ENCODE measurements around the gene ZNF768.

Gene ZNF768

DNA sequence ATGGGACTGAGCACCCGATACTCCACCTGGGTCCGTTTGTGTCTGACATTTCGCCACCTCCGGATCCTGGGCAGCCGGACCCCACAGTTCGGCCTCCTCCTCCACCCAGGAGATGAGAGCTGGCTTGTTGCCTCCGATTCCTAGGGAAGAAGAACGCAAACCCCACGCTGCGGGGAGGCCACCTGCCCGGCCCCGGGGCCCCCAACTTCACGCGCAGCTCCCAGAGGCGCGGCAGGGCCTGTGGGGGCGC lies 31.3 kb upstream of the ZNF768 start:
- H3K36me3 ChIP-seq = peaks cover 39% of the 10 kb centered on the region
- peak overlapping the region; percentile 91 for H3K4me2 ChIP-seq
- H3K27me3 ChIP-seq = peaks cover 33% of the 10 kb centered on the region
- H3K9ac ChIP-seq = peak overlapping the region; percentile 98
- no peak for TF ChIP-seq Cebpa-rat (IDR thresholded peaks at IDR 0.05)
- H3K27ac ChIP-seq = peak overlapping the region; percentile 95
- H3K4me3 ChIP-seq = peak overlapping the region; percentile 95
- no peaks in the 10 kb centered on the region for H3K9me3 ChIP-seq
- H3K4me1 ChIP-seq = peaks cover 52% of the 10 kb centered on the region
- peaks cover 26% of the 10 kb centered on the region; the same call in 1 of the 2 replicates for H4K20me1 ChIP-seq

DNA sequence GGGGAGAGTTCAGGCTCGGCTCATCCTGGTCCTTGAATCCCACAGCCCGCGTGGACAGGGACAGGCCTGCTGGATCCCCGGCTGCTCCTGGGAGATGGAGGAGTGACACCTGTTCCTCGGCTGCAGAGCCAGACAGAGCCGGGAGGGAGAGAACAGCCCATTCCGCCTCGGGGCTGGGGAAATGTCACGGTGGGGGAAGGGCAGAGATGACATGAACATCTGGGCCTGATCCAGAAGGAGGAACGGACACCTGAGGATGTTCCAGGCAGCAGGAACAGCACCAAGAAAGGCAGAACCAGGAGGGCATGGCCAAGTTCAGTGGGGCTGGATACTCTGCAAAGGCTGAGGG lies 29.7 kb upstream of the ZNF768 start:
- peaks cover 20% of the 10 kb centered on the region for H3K27me3 ChIP-seq
- H3K4me1 ChIP-seq = peaks cover 41% of the 10 kb centered on the region
- H3K27ac ChIP-seq = no peak overlapping the region
- peak overlapping the region; percentile 91 for H3K4me2 ChIP-seq
- H3K9me3 ChIP-seq = no peaks in the 10 kb centered on the region
- H3K9ac ChIP-seq = peak overlapping the region; percentile 98; the same call in 1 of the 2 replicates
- no peak overlapping the region for H3K4me3 ChIP-seq
- peaks cover 44% of the 10 kb centered on the region for H3K36me3 ChIP-seq
- H4K20me1 ChIP-seq = peaks cover 29% of the 10 kb centered on the region; the same call in 1 of the 2 replicates
- TF ChIP-seq Cebpa-rat (IDR thresholded peaks at IDR 0.05) = no peak

DNA sequence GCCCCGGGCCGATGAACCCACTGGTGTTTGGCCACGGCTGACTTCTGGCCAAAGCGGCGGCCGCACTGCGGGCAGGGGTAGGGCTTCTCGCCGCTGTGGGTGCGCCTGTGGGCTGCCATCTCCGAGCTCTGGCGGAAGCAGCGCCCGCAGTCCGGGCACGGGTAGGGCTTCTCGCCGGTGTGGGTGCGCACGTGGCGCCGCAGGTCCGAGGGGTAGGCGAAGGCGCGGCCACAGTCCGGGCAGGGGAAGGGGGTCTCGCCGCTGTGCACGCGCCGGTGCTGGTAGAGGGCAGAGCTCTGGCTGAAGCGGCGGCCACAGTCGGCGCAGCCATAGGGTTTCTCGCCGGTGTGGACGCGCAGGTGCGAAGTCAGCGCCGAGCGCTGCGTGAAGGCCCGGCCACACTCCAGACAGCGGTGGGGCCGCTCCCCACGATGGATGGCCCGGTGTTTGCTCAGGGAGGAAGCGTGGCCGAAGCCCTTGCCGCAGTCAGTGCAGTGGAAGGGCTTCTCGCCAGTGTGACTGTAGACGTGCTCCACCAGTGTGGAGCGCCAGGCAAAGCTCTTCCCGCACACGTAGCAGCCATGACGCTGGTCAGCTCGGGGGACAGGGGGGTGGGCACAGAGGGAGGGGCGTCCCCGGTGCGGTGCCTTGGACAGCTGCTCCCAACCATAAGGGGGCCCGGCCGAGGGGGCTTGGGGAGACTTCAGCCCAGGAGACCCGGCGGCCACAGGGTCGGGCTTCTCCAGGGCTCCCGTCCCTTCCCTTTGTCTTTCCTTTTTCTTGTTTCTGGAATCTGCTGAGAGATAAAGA lies 29.2 kb upstream of the ZNF768 start:
- H3K9ac ChIP-seq = peak overlapping the region; percentile 98; the same call in 1 of the 2 replicates
- H3K4me1 ChIP-seq = peaks cover 36% of the 10 kb centered on the region
- peaks cover 29% of the 10 kb centered on the region; the same call in 1 of the 2 replicates for H4K20me1 ChIP-seq
- H3K4me3 ChIP-seq = no peak overlapping the region
- peaks cover 14% of the 10 kb centered on the region for H3K27me3 ChIP-seq
- no peaks in the 10 kb centered on the region for H3K9me3 ChIP-seq
- TF ChIP-seq Cebpa-rat (IDR thresholded peaks at IDR 0.05) = no peak
- H3K4me2 ChIP-seq = peak overlapping the region; percentile 91; the same call in 1 of the 2 replicates
- no peak overlapping the region for H3K27ac ChIP-seq
- peaks cover 44% of the 10 kb centered on the region for H3K36me3 ChIP-seq

DNA sequence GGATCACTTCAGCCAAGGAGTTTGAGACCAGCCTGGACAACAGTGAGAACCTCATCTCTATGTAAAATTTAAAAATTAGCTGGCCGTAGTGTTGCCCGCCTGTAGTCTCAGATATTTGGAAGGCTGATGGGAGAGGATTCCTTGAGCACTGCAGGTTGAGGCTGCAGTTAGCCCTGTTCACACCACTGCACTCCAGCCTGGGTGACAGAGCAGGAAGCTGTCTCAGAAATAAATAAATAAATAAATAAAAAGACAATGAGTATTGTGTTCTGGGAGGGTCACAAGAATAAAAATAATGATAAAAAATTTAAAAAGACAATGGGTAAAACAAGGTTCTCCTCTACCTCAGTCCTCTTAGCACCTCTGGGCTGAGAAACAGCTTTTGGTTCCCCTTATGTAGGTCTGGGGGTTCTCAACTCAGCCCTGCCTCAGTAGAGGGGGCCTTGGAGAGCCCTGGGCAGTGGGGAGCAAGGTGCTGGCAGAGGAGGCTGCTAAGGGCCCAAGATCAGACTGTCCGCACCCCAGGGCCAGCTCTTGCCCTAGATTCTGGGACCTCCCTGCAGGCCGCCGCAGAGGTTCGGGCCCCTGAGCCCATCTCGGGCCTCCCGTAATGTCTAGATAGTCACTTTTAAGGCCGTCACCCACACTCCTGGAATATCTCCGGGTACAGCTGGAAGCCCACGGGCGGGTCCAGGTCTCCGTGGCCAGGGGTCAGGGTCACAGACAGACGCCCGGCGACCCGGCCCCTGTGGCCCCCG lies 28.4 kb upstream of the ZNF768 start:
- Histone ChIP-seq H3K27me3 (peaks cover 6% of the 10 kb centered on the region; the same call in 1 of the 2 replicates), H3K4me3 (no peak overlapping the region), H3K36me3 (peaks cover 44% of the 10 kb centered on the region), H3K9ac (no peak overlapping the region), H3K9me3 (no peaks in the 10 kb centered on the region), H3K4me1 (peaks cover 36% of the 10 kb centered on the region), H3K27ac (no peak overlapping the region), H3K4me2 (no peak overlapping the region), H4K20me1 (peaks cover 29% of the 10 kb centered on the region; the same call in 1 of the 2 replicates)
- TF ChIP-seq Cebpa-rat (IDR thresholded peaks at IDR 0.05) = no peak

DNA sequence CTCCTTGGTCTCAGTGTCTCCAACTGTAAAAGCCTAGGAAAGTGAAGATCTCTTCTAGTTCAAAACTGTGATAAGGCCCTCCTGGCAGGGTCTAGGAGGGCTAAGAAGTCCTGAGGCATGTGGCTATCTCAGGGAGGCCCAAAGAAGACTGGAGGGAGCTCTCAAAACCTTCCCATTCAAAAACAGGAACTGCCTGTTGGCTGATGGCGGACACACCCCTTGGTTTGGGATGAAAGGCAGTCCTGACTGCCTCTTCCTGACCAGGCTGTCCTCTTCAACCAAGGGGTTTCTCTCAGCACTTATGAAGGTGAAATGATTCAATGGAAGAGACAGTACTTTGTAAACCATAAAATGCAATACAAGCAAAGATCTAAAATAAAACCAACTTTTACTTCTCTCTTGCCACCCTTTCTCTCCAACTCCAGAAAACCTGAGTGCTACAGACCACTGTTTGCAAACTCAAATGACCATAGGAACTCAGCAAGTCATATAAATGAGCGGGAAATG lies 27.1 kb upstream of the ZNF768 start:
- Histone ChIP-seq H3K9me3 (no peaks in the 10 kb centered on the region), H3K4me1 (peaks cover 27% of the 10 kb centered on the region), H4K20me1 (peaks cover 29% of the 10 kb centered on the region; the same call in 1 of the 2 replicates), H3K4me2 (peak overlapping the region; percentile 16), H3K27ac (no peak overlapping the region), H3K9ac (no peak overlapping the region), H3K36me3 (peaks cover 44% of the 10 kb centered on the region), H3K27me3 (no peaks in the 10 kb centered on the region), H3K4me3 (no peak overlapping the region)
- no peak for TF ChIP-seq Cebpa-rat (IDR thresholded peaks at IDR 0.05)

DNA sequence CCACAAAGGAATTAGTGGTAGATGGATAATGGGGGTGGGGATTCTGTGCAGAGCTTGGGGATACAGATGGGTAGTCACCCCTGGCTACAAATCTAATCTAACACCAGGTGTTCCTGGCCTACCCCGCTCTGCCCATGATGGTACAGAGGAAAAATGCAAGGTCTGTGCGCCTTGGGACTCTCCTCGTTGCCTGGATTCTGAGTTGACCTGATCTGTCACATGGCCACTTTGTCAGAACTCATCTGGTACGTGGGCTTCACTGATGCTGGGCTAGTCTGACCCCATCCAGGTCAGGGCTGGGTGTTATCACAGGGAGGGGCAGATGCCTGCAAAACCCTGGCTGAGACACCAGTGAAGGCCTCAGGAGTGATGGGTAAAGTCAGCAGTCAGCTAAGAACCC lies 26.6 kb upstream of the ZNF768 start:
- no peak overlapping the region for H3K27ac ChIP-seq
- H3K27me3 ChIP-seq = no peaks in the 10 kb centered on the region
- peaks cover 46% of the 10 kb centered on the region for H3K36me3 ChIP-seq
- H3K4me3 ChIP-seq = no peak overlapping the region
- H3K4me2 ChIP-seq = peak overlapping the region; percentile 16; the same call in 1 of the 2 replicates
- TF ChIP-seq Cebpa-rat (IDR thresholded peaks at IDR 0.05) = no peak
- peaks cover 29% of the 10 kb centered on the region; the same call in 1 of the 2 replicates for H4K20me1 ChIP-seq
- H3K4me1 ChIP-seq = peaks cover 26% of the 10 kb centered on the region
- H3K9me3 ChIP-seq = no peaks in the 10 kb centered on the region
- no peak overlapping the region for H3K9ac ChIP-seq

DNA sequence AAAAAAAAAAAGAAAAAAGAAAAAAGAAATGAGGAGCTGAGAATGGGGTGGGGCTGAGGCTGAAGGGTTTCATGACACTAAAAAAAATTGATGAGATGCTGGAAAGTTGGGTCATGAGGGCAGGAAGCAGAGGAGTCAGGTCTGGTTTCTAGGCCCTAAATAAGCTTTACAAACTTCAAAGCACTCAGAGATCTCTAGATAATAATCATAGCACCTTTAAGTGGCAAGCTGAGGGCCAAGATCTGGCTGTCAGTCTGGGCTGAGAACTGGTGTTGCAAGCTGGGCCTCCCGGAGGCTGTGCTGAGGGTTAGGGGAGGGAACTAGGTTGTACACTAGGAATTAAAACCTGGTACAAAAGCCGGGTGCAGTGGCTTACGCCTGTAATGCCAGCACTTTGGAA lies 25.4 kb upstream of the ZNF768 start:
- Histone ChIP-seq H4K20me1 (peaks cover 29% of the 10 kb centered on the region; the same call in 1 of the 2 replicates), H3K4me2 (no peak overlapping the region), H3K9me3 (no peaks in the 10 kb centered on the region), H3K27ac (no peak overlapping the region), H3K27me3 (no peaks in the 10 kb centered on the region), H3K36me3 (peaks cover 49% of the 10 kb centered on the region), H3K9ac (no peak overlapping the region), H3K4me1 (peaks cover 20% of the 10 kb centered on the region), H3K4me3 (no peak overlapping the region)
- TF ChIP-seq Cebpa-rat (IDR thresholded peaks at IDR 0.05) = no peak

DNA sequence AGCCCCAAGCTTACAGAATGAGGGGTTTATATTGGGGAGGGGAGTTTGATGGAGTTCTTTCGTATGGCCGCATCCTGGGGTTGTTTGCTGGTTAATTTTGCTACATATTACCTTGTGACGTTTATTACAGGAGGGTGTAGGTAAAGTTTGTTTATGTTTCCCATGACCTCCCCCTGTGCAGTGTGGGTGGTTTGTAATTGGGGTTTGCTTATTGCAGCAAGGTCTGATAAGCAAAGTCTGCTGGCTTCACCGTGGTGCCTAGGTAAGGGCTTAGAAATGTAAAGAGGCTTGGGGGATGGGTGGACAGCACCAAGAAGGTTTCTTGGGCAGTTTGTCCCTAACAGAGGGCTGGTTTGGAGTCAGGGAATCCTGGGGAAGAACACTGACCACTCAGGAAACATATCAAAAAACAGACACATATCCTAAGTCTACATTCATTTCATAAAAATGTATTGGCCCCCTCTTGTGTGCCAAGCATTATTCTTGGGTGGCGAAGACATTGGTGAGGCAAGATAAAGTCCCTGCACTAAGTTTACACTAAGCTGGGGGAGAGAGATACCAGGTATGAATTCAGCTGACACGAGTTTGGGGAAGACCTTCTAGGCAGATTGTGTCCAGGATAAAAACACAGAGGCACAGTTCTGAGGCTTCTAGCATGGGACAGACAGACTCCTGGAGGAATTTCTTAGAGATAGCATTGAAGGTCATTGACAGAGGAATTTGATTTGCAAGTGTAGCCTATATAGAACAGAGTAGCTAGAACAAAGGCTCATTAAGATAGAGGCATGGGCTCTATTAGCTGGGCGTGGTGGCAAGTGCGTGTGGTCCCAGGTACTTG lies 22.3 kb upstream of the ZNF768 start:
- no peak for TF ChIP-seq Cebpa-rat (IDR thresholded peaks at IDR 0.05)
- H3K4me3 ChIP-seq = no peak overlapping the region
- peaks cover 20% of the 10 kb centered on the region for H3K36me3 ChIP-seq
- no peak overlapping the region for H3K4me2 ChIP-seq
- no peaks in the 10 kb centered on the region for H3K27me3 ChIP-seq
- H3K9me3 ChIP-seq = no peaks in the 10 kb centered on the region
- H3K9ac ChIP-seq = no peak overlapping the region
- H3K4me1 ChIP-seq = peaks cover 6% of the 10 kb centered on the region
- H3K27ac ChIP-seq = no peak overlapping the region
- peaks cover 13% of the 10 kb centered on the region; the same call in 1 of the 2 replicates for H4K20me1 ChIP-seq

DNA sequence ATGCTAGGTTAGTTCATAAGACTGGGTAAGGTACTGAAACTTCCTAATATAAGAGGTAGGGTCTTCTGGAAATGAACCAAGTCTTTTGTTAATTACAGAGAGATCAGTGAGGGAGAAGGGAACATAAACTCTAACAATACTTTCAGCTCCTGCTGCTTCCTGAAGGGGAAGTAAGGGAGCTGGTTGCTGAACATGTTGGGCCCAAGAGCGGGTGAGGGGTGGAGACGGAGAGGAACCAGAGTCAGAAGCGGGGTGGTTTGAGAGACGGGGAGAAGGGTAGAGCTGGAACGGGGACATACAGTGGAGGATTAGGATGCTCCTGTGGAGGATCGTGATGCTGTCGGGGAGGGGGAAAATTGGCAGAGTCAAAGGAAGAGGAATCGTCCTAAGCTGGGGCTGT lies 19.7 kb upstream of the ZNF768 start:
- no peak for TF ChIP-seq Cebpa-rat (IDR thresholded peaks at IDR 0.05)

More for the DNA sequence above, 19.7 kb upstream of the ZNF768 start:
- Histone ChIP-seq H3K4me2 (no peak overlapping the region), H3K27ac (no peak overlapping the region), H3K4me1 (no peaks in the 10 kb centered on the region), H3K27me3 (no peaks in the 10 kb centered on the region), H3K9me3 (no peaks in the 10 kb centered on the region), H3K9ac (no peak overlapping the region), H3K36me3 (peaks cover 6% of the 10 kb centered on the region; the same call in 1 of the 2 replicates), H3K4me3 (no peak overlapping the region), H4K20me1 (no peaks in the 10 kb centered on the region)
